GM21360 (cell line): Measurements from ENCODE around the gene HOXC6.

Experiments
- ATAC-seq: cut with Tn5 transposase; IDR thresholded peaks from one replicate; pipeline ENCODE4 v1.9.1; 2021; ENCODE audit warnings: mild to moderate bottlenecking, moderate library complexity; ENCODE audit not compliant: unreplicated experiment

HOXC6 gene

GRCh38 chr12:53989227-53990113, 38.8 kb upstream of the HOXC6 start:
- peak; percentile 32 for ATAC-seq

GRCh38 chr12:53990311-53991076, 37.7 kb upstream of the HOXC6 start:
- no peak for ATAC-seq

DNA sequence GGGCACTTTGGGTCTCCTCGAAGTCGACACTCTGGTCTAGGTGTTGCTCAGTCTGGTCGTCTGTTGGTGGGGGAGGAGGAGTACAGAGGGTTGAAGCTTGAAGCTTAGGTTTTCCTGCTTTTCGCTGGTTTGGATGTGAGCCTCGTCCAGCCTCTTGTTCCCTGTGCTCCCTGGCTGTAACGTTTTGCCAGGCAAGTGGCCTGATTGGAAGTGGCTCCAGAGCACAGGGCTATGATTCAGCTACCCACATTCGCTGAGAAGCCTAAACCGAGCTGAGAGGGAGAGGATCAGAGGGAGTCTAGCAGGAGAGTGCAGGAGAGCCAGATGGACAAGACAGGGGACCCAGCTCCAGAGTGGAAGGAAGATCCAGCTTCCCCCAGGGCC, 37.2 kb upstream of the HOXC6 start:
- ATAC-seq, result no peak

- no peak for ATAC-seq
These were observed 35.8 kb upstream of the HOXC6 start for GRCh38 chr12:53992377-53992889.

GRCh38 chr12:53993162-53994008, 34.9 kb upstream of the HOXC6 start:
- no peak for ATAC-seq

DNA sequence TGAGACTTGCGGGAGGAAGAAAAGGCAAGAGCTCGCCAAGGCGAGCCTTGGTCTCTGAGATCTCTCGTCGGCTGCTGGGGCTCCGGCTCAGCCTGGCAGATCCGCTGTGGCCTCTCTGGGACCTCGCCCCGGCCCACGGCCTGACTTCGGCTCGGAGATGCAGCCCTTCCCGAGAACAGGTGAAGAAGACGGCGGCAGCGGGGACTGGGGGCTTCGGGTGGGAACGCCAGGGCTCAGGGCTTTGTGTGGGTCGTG, 34.3 kb upstream of the HOXC6 start:
- ATAC-seq, result no peak

GRCh38 chr12:53994264-53995001, 33.8 kb upstream of the HOXC6 start:
- ATAC-seq, result no peak

DNA sequence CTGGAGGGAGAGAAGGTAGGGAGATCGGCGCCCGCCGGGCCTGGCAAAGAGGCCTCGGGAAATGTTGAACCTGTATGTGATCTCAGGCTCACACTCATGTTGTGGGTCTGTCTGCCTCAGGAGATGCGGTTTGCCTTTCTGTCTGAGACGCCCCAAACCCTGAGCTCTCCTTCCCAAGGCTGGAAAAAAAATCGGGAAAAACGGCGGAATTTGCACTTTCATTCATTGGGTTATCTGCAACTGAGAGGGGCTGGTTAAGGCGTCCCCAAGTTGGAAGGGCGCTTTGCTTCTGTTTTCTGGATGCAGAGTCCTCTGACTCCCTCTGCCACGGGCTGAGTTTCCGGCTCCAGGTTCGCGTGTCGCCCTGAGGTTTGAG, 33.2 kb upstream of the HOXC6 start:
- no peak for ATAC-seq

- ATAC-seq, result no peak
These were observed 32.6 kb upstream of the HOXC6 start for GRCh38 chr12:53995378-53996239.

- no peak for ATAC-seq
These were observed 31.7 kb upstream of the HOXC6 start for GRCh38 chr12:53996240-53997203.

DNA sequence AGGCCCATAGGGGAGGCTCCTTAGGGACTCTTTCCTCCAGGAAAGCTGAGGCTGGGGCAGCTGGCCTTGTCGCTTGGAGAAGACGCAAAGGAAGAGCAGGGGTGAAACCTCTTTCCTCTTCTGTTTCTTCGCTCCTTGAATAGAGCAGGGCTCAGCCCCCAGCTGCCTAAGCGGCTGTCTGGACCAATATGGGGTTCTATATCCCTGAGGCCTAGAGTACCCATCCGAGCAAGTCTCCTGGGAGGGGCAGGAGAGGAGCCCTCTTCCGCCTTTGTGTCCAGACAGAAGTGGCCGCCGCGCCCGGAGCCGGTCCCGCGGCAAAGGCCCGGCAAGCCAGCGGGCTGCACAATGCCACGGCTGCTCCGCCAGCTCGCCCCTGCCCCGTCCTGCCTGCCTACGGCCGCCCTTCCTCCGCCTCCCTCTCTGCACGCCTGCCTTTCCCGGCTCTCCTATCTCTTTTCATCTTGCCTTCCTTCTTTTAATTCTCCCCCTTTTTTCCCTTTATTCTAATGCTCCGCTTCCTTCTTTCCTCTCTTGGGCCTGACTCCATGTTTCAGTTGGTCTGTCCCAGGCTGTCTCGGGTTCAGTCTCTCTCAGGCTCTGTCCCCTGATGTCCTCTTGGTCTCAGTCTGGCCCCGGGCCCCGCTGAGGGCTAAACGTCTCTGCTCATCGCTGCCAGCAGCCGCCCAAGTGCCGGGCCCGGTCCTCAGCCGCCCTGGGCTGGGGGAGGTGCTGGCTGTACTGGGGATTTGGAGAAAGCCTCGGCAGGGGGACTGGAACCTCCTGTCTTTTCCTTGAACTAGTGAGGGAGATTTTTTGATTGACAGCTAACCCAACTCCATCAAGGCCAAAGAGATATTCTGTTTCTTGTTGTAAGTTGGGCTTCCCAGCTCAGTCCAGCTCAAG, 30.8 kb upstream of the HOXC6 start:
- no peak for ATAC-seq

- ATAC-seq, result no peak
These were observed 29.9 kb upstream of the HOXC6 start for GRCh38 chr12:53998110-53998899.

DNA sequence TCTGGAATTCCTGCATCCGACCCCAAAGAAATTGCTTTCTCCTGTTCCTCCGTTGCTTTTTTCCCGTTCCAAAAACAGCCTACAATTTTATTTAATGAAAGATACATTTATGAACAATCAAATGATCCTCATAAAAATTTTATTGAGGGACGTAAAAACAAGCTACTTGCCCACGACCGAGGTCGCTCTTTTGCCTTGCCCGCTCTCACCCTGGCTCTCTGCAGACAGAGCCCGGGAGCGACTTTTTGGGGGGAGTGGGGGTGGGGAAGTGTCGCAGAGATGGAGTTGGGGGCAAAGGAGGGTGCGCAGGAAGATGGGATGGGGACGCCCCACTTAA, 29.4 kb upstream of the HOXC6 start:
- ATAC-seq, result no peak

DNA sequence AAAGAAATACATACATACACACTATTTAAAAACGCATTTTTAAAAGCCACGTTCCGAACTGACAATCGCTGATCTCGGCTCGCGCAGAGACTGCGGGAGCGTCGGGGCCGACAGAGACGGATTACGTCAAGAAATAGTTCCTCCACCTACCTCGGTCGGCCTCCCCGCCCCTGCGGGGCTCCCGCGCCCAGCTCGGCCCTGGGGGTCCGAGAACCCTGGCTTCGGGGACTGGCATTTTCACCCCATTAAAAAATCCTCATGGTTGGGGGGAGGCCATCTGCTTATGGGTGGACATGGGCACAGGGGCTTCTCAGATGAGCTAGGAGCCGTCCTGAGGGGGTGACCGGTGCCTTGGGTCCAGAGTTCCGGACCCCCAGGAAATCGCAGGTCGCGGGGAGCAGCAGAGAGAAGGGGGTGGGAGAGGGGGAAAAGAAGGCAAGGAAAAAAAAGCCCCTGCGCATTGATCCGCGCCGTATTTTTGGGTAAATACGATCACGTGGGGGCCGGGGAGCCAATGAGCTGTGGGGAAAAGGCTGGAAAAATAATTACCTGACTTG, 28.6 kb upstream of the HOXC6 start:
- ATAC-seq, result no peak

DNA sequence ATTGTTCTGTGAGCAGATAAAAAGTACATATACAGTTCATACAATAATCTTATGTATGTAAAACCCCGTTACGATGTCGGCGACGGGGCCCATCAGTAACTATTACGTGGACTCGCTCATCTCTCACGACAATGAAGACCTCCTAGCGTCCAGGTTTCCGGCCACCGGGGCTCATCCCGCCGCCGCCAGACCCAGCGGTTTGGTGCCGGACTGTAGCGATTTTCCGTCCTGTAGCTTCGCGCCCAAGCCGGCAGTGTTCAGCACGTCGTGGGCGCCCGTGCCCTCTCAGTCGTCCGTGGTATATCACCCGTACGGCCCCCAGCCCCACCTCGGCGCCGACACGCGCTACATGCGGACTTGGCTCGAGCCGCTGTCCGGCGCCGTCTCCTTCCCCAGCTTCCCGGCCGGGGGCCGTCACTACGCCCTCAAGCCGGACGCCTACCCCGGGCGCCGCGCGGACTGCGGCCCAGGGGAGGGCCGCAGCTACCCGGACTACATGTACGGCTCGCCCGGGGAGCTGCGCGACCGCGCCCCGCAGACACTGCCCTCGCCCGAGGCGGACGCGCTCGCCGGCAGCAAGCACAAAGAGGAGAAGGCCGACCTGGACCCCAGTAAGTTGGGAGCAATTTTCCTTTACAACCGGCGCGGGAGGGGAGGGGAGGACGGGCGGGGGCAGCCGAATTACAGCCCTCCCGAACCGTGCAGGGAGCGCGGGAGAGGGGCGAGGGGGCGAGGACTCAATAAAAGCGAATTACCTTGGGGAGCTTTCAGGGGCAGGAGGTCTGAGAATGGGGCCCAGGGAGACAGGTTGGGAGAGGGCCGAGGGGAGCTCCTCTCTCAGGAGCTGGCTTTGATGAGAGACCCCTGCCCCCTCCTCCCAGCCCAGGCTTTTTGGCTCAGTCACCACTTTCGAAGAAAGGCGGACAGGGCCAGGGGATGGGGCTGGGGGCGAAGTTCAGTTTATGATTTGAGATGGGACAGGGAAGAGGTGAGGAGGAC, 27.8 kb upstream of the HOXC6 start, which contains the start of gene HOXC9:
Gene HOXC9 (plus strand): TSS at position 46 of the 999 bp plus-strand sequence. CDS start 28 bp downstream, at position 74.
- no peak for ATAC-seq
